HepG2 (cell line): ENCODE data around the gene PLLP. TPM values are rescaled to one million over a fixed set of nuclear protein-coding genes. Genes with fewer than 3 reads are reported as not detected.

ENCODE experiments used
- GRHL1 ChIP-seq: sonication (generic); formaldehyde crosslinking; conservative IDR thresholded peaks from 2 replicates; pipeline ENCODE4 v1.8.0; 2022; ENCODE audit warnings: missing genetic modification reagents
- HDAC6 ChIP-seq: fragments of 200-600 bp; sonication (generic); IDR thresholded peaks from 2 replicates; pipeline ENCODE4 v1.7.0; 2017; ENCODE audit warnings: mild to moderate bottlenecking, antibody characterized with exemption, low read length, low read depth
- HOXA7 ChIP-seq: sonication (generic); formaldehyde crosslinking; IDR thresholded peaks from 2 replicates; pipeline ENCODE4 v1.8.1; 2022; ENCODE audit warnings: mild to moderate bottlenecking, missing genetic modification reagents, moderate library complexity
- KDM2A ChIP-seq: sonication (generic); formaldehyde crosslinking; IDR thresholded peaks from 2 replicates; pipeline ENCODE4 v1.4.0; 2020; ENCODE audit warnings: low read depth, missing genetic modification reagents, borderline replicate concordance
- MLXIP ChIP-seq: sonication (generic); formaldehyde crosslinking; IDR thresholded peaks from 2 replicates; pipeline ENCODE4 v1.9.0; 2021; ENCODE audit warnings: missing genetic modification reagents, borderline replicate concordance
- NFIC ChIP-seq: IDR thresholded peaks from 2 replicates; pipeline ENCODE4 v1.6.1; 2012; ENCODE audit warnings: mild to moderate bottlenecking, low read length, inconsistent platforms
- PAXIP1 ChIP-seq: sonication (generic); formaldehyde crosslinking; conservative IDR thresholded peaks from 2 replicates; pipeline ENCODE4 v1.4.0; 2020; ENCODE audit warnings: mild to moderate bottlenecking, missing genetic modification reagents, moderate library complexity
- PLSCR1 ChIP-seq: sonication (generic); formaldehyde crosslinking; IDR thresholded peaks from 2 replicates; pipeline ENCODE4 v1.5.0; 2020; ENCODE audit warnings: missing genetic modification reagents, mild to moderate bottlenecking, borderline replicate concordance
- PPARG ChIP-seq: conservative IDR thresholded peaks from 2 replicates; pipeline ENCODE4 v1.6.1; 2016; ENCODE audit warnings: missing biosample characterization, missing genetic modification reagents
- YEATS2 ChIP-seq: sonication (generic); formaldehyde crosslinking; IDR thresholded peaks from 2 replicates; pipeline ENCODE4 v1.4.0; 2020; ENCODE audit warnings: missing genetic modification reagents, borderline replicate concordance
- ZBTB1 ChIP-seq: sonication (generic); formaldehyde crosslinking; IDR thresholded peaks from 2 replicates; pipeline ENCODE4 v1.4.0; 2020; ENCODE audit warnings: missing genetic modification reagents, borderline replicate concordance
- ZNF292 ChIP-seq: sonication (generic); formaldehyde crosslinking; IDR thresholded peaks from 2 replicates; pipeline ENCODE4 v1.8.1; 2022; ENCODE audit warnings: mild to moderate bottlenecking, low read depth, missing genetic modification reagents, borderline replicate concordance
- ZNF496 ChIP-seq: sonication (generic); formaldehyde crosslinking; IDR thresholded peaks from 2 replicates; pipeline ENCODE4 v1.8.1; 2023; ENCODE audit warnings: mild to moderate bottlenecking, moderate library complexity, missing genetic modification reagents; ENCODE audit not compliant: insufficient replicate concordance
- ZNF510 ChIP-seq: sonication (generic); formaldehyde crosslinking; IDR thresholded peaks from 2 replicates; pipeline ENCODE4 v1.4.0; 2020; ENCODE audit warnings: low read depth, mild to moderate bottlenecking, missing genetic modification reagents
- ZNF770 ChIP-seq: sonication (generic); formaldehyde crosslinking; IDR thresholded peaks from 2 replicates; pipeline ENCODE4 v1.5.0; 2020; ENCODE audit warnings: mild to moderate bottlenecking, missing genetic modification reagents
- ZSCAN20 ChIP-seq: sonication (generic); formaldehyde crosslinking; IDR thresholded peaks from 2 replicates; pipeline ENCODE4 v1.4.0; 2020; ENCODE audit warnings: missing genetic modification reagents, mild to moderate bottlenecking, borderline replicate concordance
- polyA plus RNA-seq, 8 experiments: library from polyadenylated mRNA; depleted of rRNA in 3 of 8; stranded (reverse) in 7 of 8; unstranded in 1 of 8; fragments of >200 nt; fragmentation: Illumina TruSeq in 4 of 8; extraction: Trizol in 4 of 8; gene quantifications; 2 replicates each; pipeline versions ENCODE4 v1.2.1 to v1.2.3, GENCODE V29; 2011 to 2016; ENCODE audit warnings: low read depth in 4 of 8, missing spikeins in 1 of 8, mixed read lengths in 1 of 8; ENCODE audit not compliant: insufficient read depth in 1 of 8
- total RNA-seq, 5 experiments: library from RNA; depleted of rRNA; stranded (reverse); fragments of >200 nt; fragmentation: Illumina TruSeq; extraction: Trizol; gene quantifications; 2 replicates each; pipeline ENCODE4 v1.2.3, GENCODE V29; 2016; ENCODE audit warnings: low read depth in 1 of 5

The PLLP gene
- total and polyA plus RNA-seq, 2 of the 13 experiments (the other 11 are each of a cell fraction or from before 2014, with no cell fraction given) = 60.6 to 127 TPM

- TF ChIP-seq PLSCR1 (CRISPR knock-in tag) (no peak), ZNF496 (CRISPR knock-in tag) (no peak), ZSCAN20 (no peak), GRHL1 (CRISPR knock-in tag) (no peak), ZBTB1 (no peak), MLXIP (no peak), PAXIP1 (CRISPR knock-in tag) (no peak), ZNF510 (CRISPR knock-in tag) (peak; percentile 14; the same call in 1 of the 2 replicates), HOXA7 (no peak), YEATS2 (CRISPR knock-in tag) (no peak), HDAC6 (no peak), ZNF770 (CRISPR knock-in tag) (no peak), PPARG (no peak), KDM2A (CRISPR knock-in tag) (no peak), NFIC (peak; percentile 15; the same call in 1 of the 2 replicates), ZNF292 (no peak)
Observed at GRCh38 chr16:57299009-57299718, 14.7 kb upstream of the PLLP start (continued).
